K562 (cell line): ENCODE measurements around the gene HCAR3. TPM values are rescaled to one million over a fixed set of nuclear protein-coding genes. Genes with fewer than 3 reads are reported as not detected.
A peak's percentile ranks its signal among the peaks of the same experiment; 100 is the strongest.

Source experiments
- ARHGAP35 ChIP-seq: fragments of 450-650 bp; IDR thresholded peaks from 2 replicates; pipeline ENCODE4 v1.6.1; 2018; ENCODE audit not compliant: partially characterized antibody
- CXXC5 ChIP-seq: fragments of 250-450 bp; sonication (Bioruptor Pico); IDR thresholded peaks from 2 replicates; pipeline ENCODE4 v1.8.0; 2022; ENCODE audit warnings: inconsistent platforms, mild to moderate bottlenecking, moderate library complexity
- EP400 ChIP-seq: fragments of 450-650 bp; IDR thresholded peaks from 2 replicates; pipeline ENCODE4 v1.6.1; 2017; ENCODE audit warnings: antibody characterized with exemption, mild to moderate bottlenecking, moderate library complexity
- FOXK1 ChIP-seq: sonication (generic); formaldehyde crosslinking; IDR thresholded peaks from 2 replicates; pipeline ENCODE4 v1.8.0; 2022; ENCODE audit warnings: missing genetic modification reagents, mild to moderate bottlenecking, borderline replicate concordance
- HCFC1 ChIP-seq: IDR thresholded peaks from 2 replicates; pipeline ENCODE4 v1.6.1; 2012; ENCODE audit warnings: low read depth, low read length, improper control_type of control experiment
- HDAC3 ChIP-seq: fragments of 450-650 bp; IDR thresholded peaks from 2 replicates; pipeline ENCODE4 v1.6.1; 2018; ENCODE audit warnings: borderline replicate concordance, mild to moderate bottlenecking, moderate library complexity; ENCODE audit not compliant: partially characterized antibody
- KLF16 ChIP-seq: IDR thresholded peaks from 2 replicates; pipeline ENCODE4 v1.6.1; 2016; ENCODE audit warnings: antibody characterized with exemption
- KLF6 ChIP-seq: fragments of 250-450 bp; sonication (Bioruptor Pico); IDR thresholded peaks from 2 replicates; pipeline ENCODE4 v1.4.0; 2020; ENCODE audit warnings: mild to moderate bottlenecking, moderate library complexity, borderline replicate concordance
- MAFG ChIP-seq: fragments of 450-650 bp; conservative IDR thresholded peaks from 2 replicates; pipeline ENCODE4 v1.6.1; 2016; ENCODE audit warnings: missing genetic modification characterization, missing compliant biosample characterization
- MAX ChIP-seq: sonication (generic); formaldehyde crosslinking; IDR thresholded peaks from 2 replicates; pipeline ENCODE4 v1.9.0; 2022; ENCODE audit warnings: mild to moderate bottlenecking, missing genetic modification reagents
- MAZ ChIP-seq, 2 experiments: fragments of 450-650 bp in 1 of 2; sonication (generic) in 1 of 2; formaldehyde crosslinking; IDR thresholded peaks in 1 of 2; conservative IDR thresholded peaks in 1 of 2; 2 replicates each; pipeline versions ENCODE4 v1.4.0 to v1.5.0; 2020; ENCODE audit warnings: mild to moderate bottlenecking in 1 of 2, missing genetic modification reagents in 1 of 2
- MEIS2 ChIP-seq: fragments of 450-650 bp; IDR thresholded peaks from 2 replicates; pipeline ENCODE4 v1.6.1; 2014; ENCODE audit warnings: mild to moderate bottlenecking; ENCODE audit not compliant: partially characterized antibody
- PHF20 ChIP-seq: fragments of 450-650 bp; IDR thresholded peaks from 2 replicates; pipeline ENCODE4 v1.6.1; 2018; ENCODE audit not compliant: partially characterized antibody
- PTRF ChIP-seq: fragments of 450-650 bp; IDR thresholded peaks from 2 replicates; pipeline ENCODE4 v1.6.1; 2016; ENCODE audit warnings: mild to moderate bottlenecking, missing genetic modification characterization, missing compliant biosample characterization
- RAD21 ChIP-seq, 2 experiments: fragments of 250-450 bp in 1 of 2; fragments of 450-650 bp in 1 of 2; sonication (Bioruptor Pico) in 1 of 2; formaldehyde crosslinking in 1 of 2; IDR thresholded peaks in 1 of 2; conservative IDR thresholded peaks in 1 of 2; 2 replicates each; pipeline versions ENCODE4 v1.4.0 to v1.8.0; 2020 to 2022; ENCODE audit warnings: mild to moderate bottlenecking in 2 of 2, moderate library complexity in 1 of 2
- RNF2 ChIP-seq: sonication (generic); IDR thresholded peaks from 2 replicates; pipeline ENCODE4 v1.6.1; 2016
- SMC3 ChIP-seq: conservative IDR thresholded peaks from 2 replicates; pipeline ENCODE4 v1.6.1; 2011; ENCODE audit warnings: low read depth, low read length, improper control_type of control experiment; ENCODE audit not compliant: insufficient read depth
- SP1 ChIP-seq: sonication (generic); formaldehyde crosslinking; IDR thresholded peaks from 2 replicates; pipeline ENCODE4 v1.8.1; 2022; ENCODE audit warnings: mild to moderate bottlenecking, missing genetic modification reagents
- ZBTB49 ChIP-seq: sonication (generic); formaldehyde crosslinking; IDR thresholded peaks from 2 replicates; pipeline ENCODE4 v1.8.0; 2022; ENCODE audit warnings: missing genetic modification reagents, mild to moderate bottlenecking, borderline replicate concordance
- ZNF12 ChIP-seq: sonication (generic); formaldehyde crosslinking; IDR thresholded peaks from 2 replicates; pipeline ENCODE4 v1.4.0; 2020; ENCODE audit warnings: mild to moderate bottlenecking, missing genetic modification reagents
- ZNF436 ChIP-seq: fragments of 250-450, 450-650 bp; sonication (Bioruptor Pico); formaldehyde crosslinking; IDR thresholded peaks from 2 replicates; pipeline ENCODE4 v1.7.0; 2020; ENCODE audit warnings: mild to moderate bottlenecking
- ZNF778 ChIP-seq: fragments of 450-650 bp; formaldehyde crosslinking; IDR thresholded peaks from 2 replicates; pipeline ENCODE4 v1.4.0; 2020; ENCODE audit warnings: mild to moderate bottlenecking, moderate library complexity
- ZZZ3 ChIP-seq: fragments of 450-650 bp; IDR thresholded peaks from 2 replicates; pipeline ENCODE4 v1.6.1; 2016; ENCODE audit warnings: antibody characterized with exemption, mild to moderate bottlenecking, moderate library complexity
- polyA plus RNA-seq, 8 experiments: library from polyadenylated mRNA; depleted of rRNA in 4 of 8; stranded (reverse) in 5 of 8; unstranded in 3 of 8; fragments of >200 nt; fragmentation: Nextera tagmentation in 2 of 8; fragmentation: Illumina TruSeq in 1 of 8; extraction: Ambion mirVana in 2 of 8; extraction: Trizol in 1 of 8; gene quantifications; 2 replicates each; pipeline versions ENCODE4 v1.2.1 to v1.2.3, GENCODE V29; 2011 to 2014; ENCODE audit warnings: inconsistent platforms in 1 of 8, missing spikeins in 1 of 8
- total RNA-seq, 7 experiments: library from RNA; depleted of rRNA in 6 of 7; stranded (reverse); fragments of >200 nt in 6 of 7; fragmentation: Illumina TruSeq in 2 of 7; extraction: Trizol in 2 of 7; gene quantifications; 2 replicates each; pipeline versions ENCODE4 v1.2.1 to v1.2.3, GENCODE V29; 2011 to 2021; ENCODE audit warnings: low replicate concordance in 1 of 7

Gene HCAR3
- total and polyA plus RNA-seq, 9 of the 15 experiments (the other 6 are each of a cell fraction or from before 2014, with no cell fraction given) = not detected

- no peak for TF ChIP-seq ZBTB49 (CRISPR knock-in tag)
- TF ChIP-seq SP1 (CRISPR knock-in tag) = peak; percentile 98
- no peak for TF ChIP-seq ZNF778 (CRISPR knock-in tag)
- TF ChIP-seq PTRF (tag) = no peak
- TF ChIP-seq MEIS2 = peak; percentile 76
- TF ChIP-seq KLF16 = 0 out of 2 replicates have a peak, but pooled peaks have one; percentile 57
- peak; percentile 92 for TF ChIP-seq EP400
- TF ChIP-seq MAX (CRISPR knock-in tag) = peak; percentile 81
- TF ChIP-seq RAD21 (CRISPR knock-in tag; conservative IDR thresholded peaks at IDR 0.05 in 1 of 2, IDR thresholded peaks at IDR 0.05 in 1 of 2) = peak; percentile 97 to 100
- TF ChIP-seq FOXK1 (CRISPR knock-in tag) = no peak
- TF ChIP-seq HCFC1 = peak; percentile 57
- TF ChIP-seq MAFG (tag) = peak; percentile 63
- TF ChIP-seq CXXC5 (CRISPR knock-in tag) = peak; percentile 98
- peak; percentile 79 for TF ChIP-seq ZZZ3
- peak; percentile 91 for TF ChIP-seq SMC3
- 0 out of 2 replicates have a peak, but pooled peaks have one; percentile 29 for TF ChIP-seq ZNF12 (CRISPR knock-in tag)
- TF ChIP-seq HDAC3 = peak; percentile 99
- TF ChIP-seq ARHGAP35 = peak; percentile 100
- TF ChIP-seq PHF20 = peak; percentile 87
- TF ChIP-seq ZNF436 (CRISPR knock-in tag) = no peak
- 0 out of 2 replicates have a peak, but pooled peaks have one; percentile 42 for TF ChIP-seq RNF2
- TF ChIP-seq MAZ (CRISPR knock-in tag; conservative IDR thresholded peaks at IDR 0.05 in 1 of 2, IDR thresholded peaks at IDR 0.05 in 1 of 2) = peak; percentile 85 to 94
- 0 out of 2 replicates have a peak, but pooled peaks have one; percentile 30 for TF ChIP-seq KLF6 (CRISPR knock-in tag)
Observed at GRCh38 chr12:122752464-122753318, 36.1 kb upstream of the HCAR3 start, which contains the start of gene DENR (continued).
